GM18873 (cell line): ENCODE data around the gene GNG3.
A peak's percentile ranks its signal among the peaks of the same experiment; 100 is the strongest.
"Not testable (repeated sequence)": the region's sequence is repeated elsewhere in the genome, so short reads cannot be mapped to it uniquely, and the experiment has no call there.

Experiments
- ATAC-seq: cut with Tn5 transposase; IDR thresholded peaks from one replicate; pipeline ENCODE4 v1.9.1; 2021; ENCODE audit warnings: mild to moderate bottlenecking, moderate library complexity, moderate number of reproducible peaks; ENCODE audit not compliant: unreplicated experiment, low FRiP score

GNG3 gene

GRCh38 chr11:62687508-62688396 is 19.7 kb upstream of the GNG3 start:
- ATAC-seq = no peak

DNA sequence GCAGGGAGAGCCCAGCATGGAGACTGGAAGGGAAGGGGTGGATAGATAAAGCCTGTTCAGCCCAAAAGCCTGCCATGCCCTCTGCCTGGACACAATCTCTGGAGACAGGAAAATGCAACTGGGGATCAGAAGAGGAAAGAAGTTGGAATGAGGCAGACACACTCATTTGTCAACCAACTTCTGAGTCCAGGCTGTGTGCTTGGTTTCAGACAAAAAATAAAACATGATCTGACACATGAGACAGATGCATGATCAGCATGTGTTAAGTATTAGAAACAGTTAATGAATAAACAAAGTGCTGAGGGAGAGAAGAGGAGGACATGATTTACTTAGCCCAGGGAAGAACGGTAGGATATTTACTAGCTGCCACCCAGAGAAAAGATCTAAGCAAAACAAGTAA is 19.0 kb upstream of the GNG3 start:
- ATAC-seq = no peak

GRCh38 chr11:62689421-62690183 is 17.9 kb upstream of the GNG3 start, which contains the start of gene LRRN4CL:
TSS of gene LRRN4CL (minus strand) at chr11:62689530. CDS start at chr11:62688508, 1,022 bp downstream.
- ATAC-seq = no peak

DNA sequence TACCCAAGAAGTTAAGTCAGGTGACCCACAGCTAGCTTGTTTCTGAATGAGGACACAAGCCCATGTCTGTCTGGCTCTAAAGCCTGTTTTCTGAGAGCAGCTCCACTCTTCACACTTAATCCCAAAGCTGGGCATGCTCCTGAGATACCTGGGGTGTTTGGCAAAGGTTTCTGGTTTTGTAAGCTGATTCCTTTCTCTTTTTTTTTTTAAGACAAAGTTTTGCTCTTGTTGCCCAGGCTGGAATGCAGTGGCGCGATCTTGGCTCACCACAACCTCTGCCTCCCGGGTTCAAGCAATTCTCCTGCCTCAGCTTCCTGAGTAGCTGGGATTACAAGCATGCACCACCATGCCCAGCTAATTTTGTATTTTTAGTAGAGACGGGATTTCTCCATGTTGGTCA is 13.9 kb upstream of the GNG3 start:
- ATAC-seq = not testable (repeated sequence)

DNA sequence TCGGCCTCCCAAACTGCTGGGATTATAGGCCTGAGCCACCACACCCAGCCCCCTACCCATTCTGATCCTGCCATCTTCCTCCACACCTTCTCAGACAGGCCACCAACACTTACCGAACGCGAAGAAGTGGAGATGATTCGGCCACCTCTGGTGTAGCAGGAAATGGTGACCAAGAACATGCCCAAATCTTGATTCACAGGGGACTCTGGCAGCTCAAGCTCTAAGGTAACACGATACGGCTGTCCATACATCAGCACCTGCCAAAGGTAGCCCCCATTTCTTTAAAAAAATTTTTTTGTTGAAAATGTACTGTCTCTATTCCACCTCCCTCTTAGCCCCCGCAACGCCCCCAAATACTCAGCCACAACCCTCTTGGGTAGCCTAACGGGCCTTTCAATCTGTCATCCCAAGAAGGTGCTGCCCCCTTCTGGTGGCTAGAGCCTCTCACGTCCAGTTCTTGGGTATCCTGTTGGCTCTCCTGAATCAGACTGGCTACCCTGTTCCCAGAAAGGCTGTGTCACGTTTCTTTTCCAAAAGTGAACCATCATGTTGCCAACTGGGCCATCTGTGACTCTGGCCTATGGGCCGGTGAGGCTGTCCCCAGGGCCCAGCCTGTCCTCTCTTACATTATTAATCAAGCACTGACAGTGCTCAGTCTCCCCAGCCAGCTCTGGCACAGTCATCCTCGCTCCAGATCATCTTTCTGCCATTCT is 12.9 kb upstream of the GNG3 start:
- no peak for ATAC-seq

GRCh38 chr11:62702246-62702645 is 5.2 kb upstream of the GNG3 start:
- no peak for ATAC-seq

DNA sequence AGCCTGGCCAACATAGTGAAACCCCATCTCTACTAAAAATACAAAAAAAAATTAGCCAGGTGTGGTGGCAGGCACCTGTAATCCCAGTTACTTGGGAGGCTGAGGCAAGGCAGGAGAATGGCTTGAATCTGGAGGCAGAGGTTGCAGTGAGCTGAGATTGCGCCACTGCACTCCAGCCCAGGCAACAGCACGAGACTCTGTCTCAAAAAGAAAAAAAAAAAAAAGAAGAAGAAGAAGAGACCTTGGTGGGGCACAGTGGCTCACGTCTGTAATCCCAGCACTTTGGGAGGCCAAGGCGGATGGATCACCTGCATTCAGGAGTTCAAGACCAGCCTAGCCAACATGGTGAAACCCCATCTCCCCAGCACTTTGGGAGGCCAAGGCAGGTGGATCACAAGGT is 3.6 kb upstream of the GNG3 start:
- not testable (repeated sequence) for ATAC-seq

DNA sequence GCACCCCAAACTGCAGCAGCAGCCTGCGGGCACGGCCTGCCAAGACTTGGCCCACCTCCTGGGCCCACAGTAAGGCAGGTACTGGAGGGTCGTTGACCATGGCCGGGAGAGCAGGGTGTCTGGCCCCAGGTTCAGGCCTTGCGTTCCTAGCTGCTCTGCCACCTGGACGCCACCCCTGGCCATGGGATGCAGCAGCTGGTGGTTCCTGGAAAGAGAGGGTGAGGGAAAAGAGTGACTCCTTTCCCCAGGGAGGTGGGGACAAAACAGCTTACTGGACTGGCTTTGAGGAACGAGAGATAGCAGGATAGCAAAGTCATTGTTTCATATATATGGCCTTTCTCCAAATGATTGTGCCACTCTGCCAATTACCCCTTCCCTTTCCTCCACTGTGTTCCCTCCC is 2.1 kb upstream of the GNG3 start:
- no peak for ATAC-seq

DNA sequence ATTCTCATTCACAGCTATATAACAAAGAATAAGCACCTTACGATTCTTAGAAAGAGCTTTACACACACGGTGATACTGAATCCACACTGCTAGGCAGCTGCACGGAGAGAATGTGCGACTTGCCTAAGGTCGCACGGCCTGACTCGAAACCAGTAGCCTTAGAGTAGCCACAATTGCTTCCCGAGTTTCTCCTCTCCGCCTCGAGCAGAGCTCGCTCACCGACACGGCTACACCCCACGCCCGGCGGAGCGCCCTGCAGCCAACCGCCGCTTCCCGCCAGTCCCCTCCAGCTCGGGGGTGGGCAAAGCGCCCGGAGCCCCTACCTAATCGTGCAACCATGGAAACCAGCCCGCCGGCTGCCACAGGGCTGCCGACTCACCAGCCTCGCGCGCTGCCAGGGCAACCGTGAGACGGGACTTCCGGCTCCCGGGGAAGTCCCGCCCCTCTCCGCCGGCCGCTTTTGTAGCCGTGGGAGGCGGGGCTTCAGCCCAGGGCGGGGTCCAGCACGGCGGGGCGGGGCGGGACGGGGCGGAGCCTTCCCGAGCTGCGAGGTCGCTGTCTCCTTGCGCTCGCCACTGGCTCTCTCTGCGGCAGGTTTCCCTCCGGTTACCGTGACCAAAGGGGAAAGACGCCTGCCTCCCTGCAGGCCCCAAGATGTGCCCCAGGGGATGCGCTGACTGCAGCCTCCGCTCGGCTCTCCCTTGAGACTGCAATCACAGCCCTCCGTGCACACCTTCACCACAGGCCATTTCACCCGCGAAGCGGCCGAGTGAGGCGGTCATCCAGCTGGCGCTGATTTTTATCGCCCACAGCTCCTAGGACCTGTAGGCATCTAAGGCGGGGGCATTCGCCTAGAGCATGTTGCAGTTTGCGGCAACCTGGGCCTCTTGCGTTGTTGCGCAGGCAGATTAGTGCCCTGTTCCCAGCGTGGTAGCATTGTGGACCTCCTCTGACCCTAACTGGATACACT is 1.3 kb upstream of the GNG3 start:
- peak; percentile 37 for ATAC-seq

GRCh38 chr11:62706850-62707247 is 627 bp upstream of the GNG3 start:
- ATAC-seq = no peak

DNA sequence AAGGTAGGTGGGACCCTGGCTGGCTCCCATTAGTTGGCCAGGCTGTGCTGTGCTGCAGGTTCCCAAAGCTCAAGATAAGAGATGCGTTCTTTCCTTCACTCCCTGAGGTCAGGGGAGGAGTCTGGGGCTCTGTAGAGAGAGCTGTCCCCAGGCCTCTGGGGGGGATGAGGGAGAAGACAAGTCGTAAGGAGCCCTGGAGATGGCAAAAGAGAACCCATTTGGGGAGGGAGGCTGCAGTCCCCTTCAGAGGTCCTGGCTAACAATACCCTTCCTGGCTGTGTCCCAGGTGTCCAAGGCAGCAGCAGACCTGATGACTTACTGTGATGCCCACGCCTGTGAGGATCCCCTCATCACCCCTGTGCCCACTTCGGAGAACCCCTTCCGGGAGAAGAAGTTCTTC is 916 bp downstream of the GNG3 start:
- ATAC-seq = no peak

- no peak for ATAC-seq
Measured at GRCh38 chr11:62708793-62709192, 1.3 kb downstream of the GNG3 start.

GRCh38 chr11:62709247-62710000 is 1.9 kb downstream of the GNG3 start:
- peak; percentile 65 for ATAC-seq

DNA sequence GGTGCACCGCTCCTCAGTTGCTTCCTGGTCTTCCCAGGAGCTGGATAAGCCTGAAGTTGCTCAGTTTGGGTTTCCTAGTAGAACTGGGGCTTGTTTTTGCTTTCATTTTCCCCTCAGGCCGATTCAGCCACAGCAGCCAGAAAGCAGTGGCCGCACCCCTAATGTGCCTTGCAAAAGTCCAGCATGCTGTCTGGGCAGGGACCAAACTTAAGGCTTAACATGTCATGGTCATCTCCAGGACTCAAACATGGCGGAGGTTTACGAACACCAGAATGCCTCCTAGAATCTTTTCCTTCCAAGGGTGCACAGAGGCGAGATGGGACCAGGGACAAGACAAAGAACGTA is 2.5 kb downstream of the GNG3 start:
- ATAC-seq = no peak

GRCh38 chr11:62712276-62712812 is 4.9 kb downstream of the GNG3 start:
- ATAC-seq = no peak

GRCh38 chr11:62712861-62713260 is 5.4 kb downstream of the GNG3 start:
- no peak for ATAC-seq

GRCh38 chr11:62713343-62713742 is 5.9 kb downstream of the GNG3 start:
- no peak for ATAC-seq

- ATAC-seq = no peak
Measured at GRCh38 chr11:62715150-62716130, 8.0 kb downstream of the GNG3 start.
